Endothelial cell (in vitro differentiated cells): ENCODE measurements around the gene CNTRL. TPM values are rescaled to one million over a fixed set of nuclear protein-coding genes. Genes with fewer than 3 reads are reported as not detected.
A peak's percentile ranks its signal among the peaks of the same experiment; 100 is the strongest.

Source experiments
- DNase-seq: peaks from one replicate; pipeline ENCODE4 v3.0.0; 2021; ENCODE audit warnings: low spot score
- H3K27ac Mint-ChIP-seq: one replicate; pipeline ENCODE4 v1.8.0; 2021; ENCODE audit warnings: mixed read lengths, inconsistent platforms; ENCODE audit not compliant: unreplicated experiment
- H3K27me3 Mint-ChIP-seq: one replicate; pipeline ENCODE4 v1.8.0; 2021; ENCODE audit warnings: mild to moderate bottlenecking, moderate library complexity, mixed read lengths, inconsistent platforms; ENCODE audit not compliant: unreplicated experiment
- H3K36me3 Mint-ChIP-seq: one replicate; pipeline ENCODE4 v1.8.0; 2021; ENCODE audit warnings: mild to moderate bottlenecking, low read depth, mixed read lengths, inconsistent platforms; ENCODE audit not compliant: unreplicated experiment
- H3K4me1 Mint-ChIP-seq: one replicate; pipeline ENCODE4 v1.8.0; 2021; ENCODE audit warnings: mild to moderate bottlenecking, mixed read lengths, inconsistent platforms; ENCODE audit not compliant: unreplicated experiment
- H3K4me3 Mint-ChIP-seq: one replicate; pipeline ENCODE4 v1.8.0; 2021; ENCODE audit warnings: mild to moderate bottlenecking, mixed read lengths, inconsistent platforms; ENCODE audit not compliant: unreplicated experiment
- H3K9me3 Mint-ChIP-seq: one replicate; pipeline ENCODE4 v1.8.0; 2021; ENCODE audit warnings: mixed read lengths, inconsistent platforms; ENCODE audit not compliant: unreplicated experiment
- CTCF ChIP-seq: fragments of 200-600 bp; sonication (generic); IDR thresholded peaks from one replicate; pipeline ENCODE4 v1.5.0; 2021; ENCODE audit warnings: antibody characterized with exemption; ENCODE audit not compliant: unreplicated experiment
- total RNA-seq: library from RNA; stranded (reverse); fragmentation: NEBNext Ultra II Directional; extraction: Animal tissue kit (Norgen Biotek cat#: 25700); gene quantifications from one replicate; pipeline ENCODE4 v1.2.1, GENCODE V29; 2021; ENCODE audit not compliant: unreplicated experiment

The CNTRL gene
- total RNA-seq, 1 donor from 2014 or later, result 23.6 TPM

- TF ChIP-seq CTCF, result no peak
- no peak overlapping the region for H3K27ac Mint-ChIP-seq
- H3K9me3 Mint-ChIP-seq, result no peaks in the 10 kb centered on the region
- no peaks in the 10 kb centered on the region for H3K36me3 Mint-ChIP-seq
- H3K4me1 Mint-ChIP-seq, result peaks cover 8% of the 10 kb centered on the region
- H3K4me3 Mint-ChIP-seq, result no peak overlapping the region
- H3K27me3 Mint-ChIP-seq, result no peaks in the 10 kb centered on the region
- DNase-seq, result no peak
Observed at GRCh38 chr9:121220996-121221663, 146.4 kb downstream of the CNTRL start.

- Mint-ChIP-seq H3K4me1 (peaks cover 4% of the 10 kb centered on the region), H3K27me3 (no peaks in the 10 kb centered on the region), H3K27ac (no peak overlapping the region), H3K9me3 (no peaks in the 10 kb centered on the region), H3K36me3 (no peaks in the 10 kb centered on the region), H3K4me3 (no peak overlapping the region)
- no peak for DNase-seq
- TF ChIP-seq CTCF, result no peak
Observed at GRCh38 chr9:121221664-121222055, 146.9 kb downstream of the CNTRL start.

GRCh38 chr9:121222524-121223171, 147.9 kb downstream of the CNTRL start:
- TF ChIP-seq CTCF, result peak; percentile 79
- Mint-ChIP-seq H3K27me3 (no peaks in the 10 kb centered on the region), H3K27ac (no peak overlapping the region), H3K9me3 (no peaks in the 10 kb centered on the region), H3K4me3 (no peak overlapping the region), H3K36me3 (no peaks in the 10 kb centered on the region), H3K4me1 (peaks cover 4% of the 10 kb centered on the region)
- DNase-seq, result no peak

GRCh38 chr9:121225240-121225639, 150.5 kb downstream of the CNTRL start:
- Mint-ChIP-seq H3K27ac (no peak overlapping the region), H3K4me3 (no peak overlapping the region), H3K4me1 (peaks cover 4% of the 10 kb centered on the region), H3K9me3 (no peaks in the 10 kb centered on the region), H3K27me3 (no peaks in the 10 kb centered on the region), H3K36me3 (no peaks in the 10 kb centered on the region)
- DNase-seq, result no peak
- TF ChIP-seq CTCF, result no peak

- H3K4me3 Mint-ChIP-seq, result no peak overlapping the region
- H3K36me3 Mint-ChIP-seq, result no peaks in the 10 kb centered on the region
- no peaks in the 10 kb centered on the region for H3K27me3 Mint-ChIP-seq
- H3K27ac Mint-ChIP-seq, result no peak overlapping the region
- peaks cover 4% of the 10 kb centered on the region for H3K4me1 Mint-ChIP-seq
- DNase-seq, result no peak
- TF ChIP-seq CTCF, result no peak
- H3K9me3 Mint-ChIP-seq, result no peaks in the 10 kb centered on the region
Observed at GRCh38 chr9:121226175-121226574, 151.4 kb downstream of the CNTRL start.
